Measurements from ENCODE around the gene RYK. TPM values are rescaled to one million over a fixed set of nuclear protein-coding genes. Genes with fewer than 3 reads are reported as not detected.

The RYK gene
- total and polyA plus RNA-seq, 2 donors (not counting 1 experiment from before 2014, with no cell fraction given) = 60.6 to 112 TPM

- no peak overlapping the region for H3K4me3 ChIP-seq (replicated peaks in 1 of 4; ENCODE audit: control extremely low read depth in 1 of 4, insufficient read depth in 1 of 4, low read depth in 3 of 4, low read length in 4 of 4)
- peak overlapping the region; percentile 24 for H2AFZ ChIP-seq (ENCODE audit: low read length)
- H3K9me3 ChIP-seq (ENCODE audit: control insufficient read depth, insufficient read depth, low read depth, low read length) = no peaks in the 10 kb centered on the region
- no peak overlapping the region for H3K9ac ChIP-seq (ENCODE audit: insufficient read depth, low read length)
- no peaks in the 10 kb centered on the region for H3K27me3 ChIP-seq (ENCODE audit: control insufficient read depth, insufficient read depth, low read length)
- H4K20me1 ChIP-seq (ENCODE audit: control insufficient read depth, extremely low read depth, insufficient read depth, low read length) = no peaks in the 10 kb centered on the region
- H3K79me2 ChIP-seq (ENCODE audit: control insufficient read depth, insufficient read depth, low read length) = peaks cover 35% of the 10 kb centered on the region
- no peaks in the 10 kb centered on the region for H3K36me3 ChIP-seq (ENCODE audit: control insufficient read depth, insufficient read depth, low read length)
- DNase-seq (ENCODE audit: low read depth in 2 of 2) = no peak
- no peak overlapping the region for H3K27ac ChIP-seq (ENCODE audit: insufficient read depth, low read length)
- H3K4me1 ChIP-seq (ENCODE audit: control insufficient read depth, extremely low read depth, insufficient read depth, low read length) = peaks cover 2% of the 10 kb centered on the region
- TF ChIP-seq EZH2 (IDR thresholded peaks at IDR 0.05; ENCODE audit: low read length, missing control alignments) (no peak), CTCF (conservative IDR thresholded peaks at IDR 0.05 in 1 of 2, IDR thresholded peaks at IDR 0.05 in 1 of 2; ENCODE audit: low read depth in 1 of 2, low read length in 2 of 2) (no peak)
- no peak overlapping the region for H3K4me2 ChIP-seq (ENCODE audit: extremely low read depth, insufficient read depth, low read length)
Observed at GRCh38 chr3:134251731-134252391, 1.2 kb upstream of the RYK start.

- Histone ChIP-seq H4K20me1 (ENCODE audit: control insufficient read depth, extremely low read depth, insufficient read depth, low read length) (no peaks in the 10 kb centered on the region), H3K4me3 (replicated peaks in 1 of 4; ENCODE audit: control extremely low read depth in 1 of 4, insufficient read depth in 1 of 4, low read depth in 3 of 4, low read length in 4 of 4) (peak overlapping the region; percentile 76 to 90 (median 82)), H3K36me3 (ENCODE audit: control insufficient read depth, insufficient read depth, low read length) (no peaks in the 10 kb centered on the region), H2AFZ (ENCODE audit: low read length) (peak overlapping the region; percentile 48), H3K4me2 (ENCODE audit: extremely low read depth, insufficient read depth, low read length) (peak overlapping the region; percentile 86), H3K9ac (ENCODE audit: insufficient read depth, low read length) (peak overlapping the region; percentile 79), H3K27me3 (ENCODE audit: control insufficient read depth, insufficient read depth, low read length) (no peaks in the 10 kb centered on the region), H3K4me1 (ENCODE audit: control insufficient read depth, extremely low read depth, insufficient read depth, low read length) (peaks cover 2% of the 10 kb centered on the region), H3K9me3 (ENCODE audit: control insufficient read depth, insufficient read depth, low read depth, low read length) (no peaks in the 10 kb centered on the region), H3K27ac (ENCODE audit: insufficient read depth, low read length) (peak overlapping the region; percentile 71), H3K79me2 (ENCODE audit: control insufficient read depth, insufficient read depth, low read length) (peaks cover 53% of the 10 kb centered on the region)
- DNase-seq (ENCODE audit: low read depth in 2 of 2) = peak; percentile 28 to 53
- TF ChIP-seq CTCF (conservative IDR thresholded peaks at IDR 0.05 in 1 of 2, IDR thresholded peaks at IDR 0.05 in 1 of 2; ENCODE audit: low read depth in 1 of 2, low read length in 2 of 2) (no peak), EZH2 (IDR thresholded peaks at IDR 0.05; ENCODE audit: low read length, missing control alignments) (no peak)
Observed at GRCh38 chr3:134249935-134250716, 533 bp downstream of the RYK start.

- TF ChIP-seq EZH2 (IDR thresholded peaks at IDR 0.05; ENCODE audit: low read length, missing control alignments) (no peak), CTCF (conservative IDR thresholded peaks at IDR 0.05 in 1 of 2, IDR thresholded peaks at IDR 0.05 in 1 of 2; ENCODE audit: low read depth in 1 of 2, low read length in 2 of 2) (no peak)
- Histone ChIP-seq H3K9me3 (ENCODE audit: control insufficient read depth, insufficient read depth, low read depth, low read length) (no peaks in the 10 kb centered on the region), H3K9ac (ENCODE audit: insufficient read depth, low read length) (no peak overlapping the region), H3K27me3 (ENCODE audit: control insufficient read depth, insufficient read depth, low read length) (no peaks in the 10 kb centered on the region), H2AFZ (ENCODE audit: low read length) (no peak overlapping the region), H3K4me3 (replicated peaks in 1 of 4; ENCODE audit: control extremely low read depth in 1 of 4, insufficient read depth in 1 of 4, low read depth in 3 of 4, low read length in 4 of 4) (peak overlapping the region; percentile 76 to 90 (median 82)), H3K4me1 (ENCODE audit: control insufficient read depth, extremely low read depth, insufficient read depth, low read length) (peaks cover 2% of the 10 kb centered on the region), H4K20me1 (ENCODE audit: control insufficient read depth, extremely low read depth, insufficient read depth, low read length) (no peaks in the 10 kb centered on the region), H3K79me2 (ENCODE audit: control insufficient read depth, insufficient read depth, low read length) (peaks cover 60% of the 10 kb centered on the region), H3K4me2 (ENCODE audit: extremely low read depth, insufficient read depth, low read length) (peak overlapping the region; percentile 86), H3K27ac (ENCODE audit: insufficient read depth, low read length) (peak overlapping the region; percentile 71), H3K36me3 (ENCODE audit: control insufficient read depth, insufficient read depth, low read length) (no peaks in the 10 kb centered on the region)
- DNase-seq (ENCODE audit: low read depth in 2 of 2) = no peak
Observed at GRCh38 chr3:134249296-134249841, 1.3 kb downstream of the RYK start.
